OCI-LY1 (cell line): ENCODE results near the gene CFAP210.

ENCODE experiments used
- H2AFZ ChIP-seq: fragments of 200-600 bp; sonication (generic), shearing (Covaris generic); 2 replicates; pipeline ENCODE4 v1.6.0; 2014; ENCODE audit warnings: antibody characterized with exemption, mild to moderate bottlenecking, low read length
- H3F3A ChIP-seq: fragments of 200-600 bp; sonication (generic), shearing (Covaris generic); 2 replicates; pipeline ENCODE4 v1.6.0; 2014; ENCODE audit warnings: mild to moderate bottlenecking, antibody characterized with exemption, low read length, moderate library complexity; ENCODE audit not compliant: insufficient read depth
- H3K27ac ChIP-seq: fragments of 200-600 bp; sonication (generic); 2 replicates; pipeline ENCODE4 v1.5.1; 2014; ENCODE audit warnings: low read length, mixed run types, mild to moderate bottlenecking, low read depth; ENCODE audit not compliant: poor library complexity, severe bottlenecking
- H3K27me3 ChIP-seq: fragments of 200-600 bp; sonication (generic); 2 replicates; pipeline ENCODE4 v1.6.0; 2014; ENCODE audit warnings: antibody characterized with exemption, mild to moderate bottlenecking, low read length, moderate library complexity; ENCODE audit not compliant: insufficient read depth
- H3K36me3 ChIP-seq: fragments of 200-600 bp; sonication (generic); 2 replicates; pipeline ENCODE4 v1.6.1; 2014; ENCODE audit warnings: mild to moderate bottlenecking, antibody characterized with exemption, low read length, moderate library complexity, mixed read lengths; ENCODE audit not compliant: insufficient read depth
- H3K4me1 ChIP-seq: fragments of 200-600 bp; sonication (generic); 2 replicates; pipeline ENCODE4 v1.5.1; 2014; ENCODE audit warnings: mild to moderate bottlenecking, low read length, moderate library complexity; ENCODE audit not compliant: insufficient read depth, severe bottlenecking
- H3K4me2 ChIP-seq: fragments of 200-600 bp; sonication (generic), shearing (Covaris generic); 2 replicates; pipeline ENCODE4 v1.6.1; 2014; ENCODE audit warnings: low read length
- H3K4me3 ChIP-seq: fragments of 200-600 bp; sonication (generic); 2 replicates; pipeline ENCODE4 v1.5.1; 2014; ENCODE audit warnings: low read length, low read depth, mild to moderate bottlenecking, mixed read lengths; ENCODE audit not compliant: poor library complexity, severe bottlenecking
- H3K79me2 ChIP-seq: fragments of 200-600 bp; shearing (Covaris generic); 2 replicates; pipeline ENCODE4 v1.6.1; 2016; ENCODE audit warnings: mixed run types, low read length, mixed read lengths; ENCODE audit not compliant: insufficient read depth
- H3K9ac ChIP-seq: fragments of 200-600 bp; sonication (generic), shearing (Covaris generic); 2 replicates; pipeline ENCODE4 v1.6.1; 2014; ENCODE audit warnings: mild to moderate bottlenecking, low read length, mixed read lengths
- H3K9me2 ChIP-seq: fragments of 200-600 bp; sonication (generic), shearing (Covaris generic); 2 replicates; pipeline ENCODE4 v1.6.1; 2014; ENCODE audit warnings: low read depth, mild to moderate bottlenecking, low read length, mixed read lengths
- H3K9me3 ChIP-seq: fragments of 200-600 bp; shearing (Covaris generic); 2 replicates; pipeline ENCODE4 v1.6.1; 2014; ENCODE audit warnings: low read length, mixed read lengths
- H4K20me1 ChIP-seq: fragments of 200-600 bp; sonication (generic), shearing (Covaris generic); 2 replicates; pipeline ENCODE4 v1.6.0; 2016; ENCODE audit warnings: mild to moderate bottlenecking, low read length; ENCODE audit not compliant: insufficient read depth
- EZH2 ChIP-seq: fragments of 200-600 bp; sonication (generic), shearing (Covaris generic); IDR thresholded peaks from 2 replicates; pipeline ENCODE4 v1.8.0; 2017; ENCODE audit warnings: borderline replicate concordance, mixed run types, mild to moderate bottlenecking, antibody characterized with exemption, low read length, moderate library complexity, mixed read lengths
- TF ChIP-seq, protein P1 (sequence below): fragments of 200-600 bp; sonication (generic), shearing (Covaris generic); IDR thresholded peaks from 2 replicates; pipeline ENCODE4 v1.5.1; 2017; ENCODE audit warnings: mild to moderate bottlenecking, antibody characterized with exemption, low read length, moderate library complexity, mixed read lengths

The CFAP210 gene

DNA sequence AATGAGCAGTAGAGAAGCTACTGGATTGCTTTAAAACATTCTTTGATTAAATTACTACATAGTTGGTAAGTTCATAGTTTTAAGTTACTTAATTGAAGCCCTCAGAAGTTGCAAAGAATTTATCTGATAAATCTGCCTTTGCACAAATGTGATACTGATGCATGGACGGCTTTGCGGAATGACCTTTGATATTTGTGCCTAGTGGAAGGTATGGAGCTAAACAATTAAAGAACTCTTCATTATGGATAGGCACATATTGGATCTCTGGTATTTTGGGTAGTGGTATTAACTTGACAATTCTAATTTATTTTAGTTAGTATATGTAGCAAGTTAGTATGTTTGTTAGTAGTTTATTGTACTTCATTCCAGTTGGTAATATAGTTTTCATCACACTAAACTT lies 54.1 kb downstream of the CFAP210 start:
- peaks cover 47% of the 10 kb centered on the region for H3K36me3 ChIP-seq
- H3K4me2 ChIP-seq, result no peak overlapping the region
- H4K20me1 ChIP-seq, result no peaks in the 10 kb centered on the region; the same call in 1 of the 2 replicates
- no peaks in the 10 kb centered on the region for H3K9me2 ChIP-seq
- TF ChIP-seq, protein P1, sequence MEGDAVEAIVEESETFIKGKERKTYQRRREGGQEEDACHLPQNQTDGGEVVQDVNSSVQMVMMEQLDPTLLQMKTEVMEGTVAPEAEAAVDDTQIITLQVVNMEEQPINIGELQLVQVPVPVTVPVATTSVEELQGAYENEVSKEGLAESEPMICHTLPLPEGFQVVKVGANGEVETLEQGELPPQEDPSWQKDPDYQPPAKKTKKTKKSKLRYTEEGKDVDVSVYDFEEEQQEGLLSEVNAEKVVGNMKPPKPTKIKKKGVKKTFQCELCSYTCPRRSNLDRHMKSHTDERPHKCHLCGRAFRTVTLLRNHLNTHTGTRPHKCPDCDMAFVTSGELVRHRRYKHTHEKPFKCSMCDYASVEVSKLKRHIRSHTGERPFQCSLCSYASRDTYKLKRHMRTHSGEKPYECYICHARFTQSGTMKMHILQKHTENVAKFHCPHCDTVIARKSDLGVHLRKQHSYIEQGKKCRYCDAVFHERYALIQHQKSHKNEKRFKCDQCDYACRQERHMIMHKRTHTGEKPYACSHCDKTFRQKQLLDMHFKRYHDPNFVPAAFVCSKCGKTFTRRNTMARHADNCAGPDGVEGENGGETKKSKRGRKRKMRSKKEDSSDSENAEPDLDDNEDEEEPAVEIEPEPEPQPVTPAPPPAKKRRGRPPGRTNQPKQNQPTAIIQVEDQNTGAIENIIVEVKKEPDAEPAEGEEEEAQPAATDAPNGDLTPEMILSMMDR, result no peak
- TF ChIP-seq EZH2, result no peak
- no peaks in the 10 kb centered on the region; the same call in 1 of the 2 replicates for H3K79me2 ChIP-seq
- no peak overlapping the region for H3K9ac ChIP-seq
- no peaks in the 10 kb centered on the region for H3K9me3 ChIP-seq
- H3K4me1 ChIP-seq, result no peaks in the 10 kb centered on the region
- H3K4me3 ChIP-seq, result no peak overlapping the region
- H2AFZ ChIP-seq, result no peak overlapping the region
- no peak overlapping the region for H3K27ac ChIP-seq
- no peaks in the 10 kb centered on the region for H3K27me3 ChIP-seq
- H3F3A ChIP-seq, result no peaks in the 10 kb centered on the region

DNA sequence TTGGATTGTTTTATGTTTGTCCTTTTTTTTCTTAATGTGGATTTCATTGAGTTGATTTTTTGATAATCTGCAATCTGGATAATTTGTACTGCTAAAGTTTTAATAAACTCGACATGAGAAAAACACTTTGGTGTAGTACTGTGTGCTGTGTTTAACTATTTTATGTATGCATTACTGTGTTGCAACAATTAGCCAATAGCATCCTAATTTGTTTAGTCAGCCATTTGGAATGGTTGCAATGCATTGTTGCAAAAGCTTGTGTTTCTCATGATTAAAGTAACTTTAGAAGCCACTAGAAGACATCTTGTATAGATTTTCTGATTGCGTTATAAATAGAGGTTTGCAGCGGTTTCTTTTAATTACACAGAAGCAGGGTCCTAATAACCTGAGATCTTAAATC lies 56.6 kb downstream of the CFAP210 start:
- no peaks in the 10 kb centered on the region; the same call in 1 of the 2 replicates for H3K79me2 ChIP-seq
- TF ChIP-seq, protein P1, result no peak
- no peak for TF ChIP-seq EZH2
- H3K9me2 ChIP-seq, result no peaks in the 10 kb centered on the region
- H2AFZ ChIP-seq, result no peak overlapping the region
- H3K4me3 ChIP-seq, result no peak overlapping the region
- H3K9ac ChIP-seq, result no peak overlapping the region
- no peaks in the 10 kb centered on the region for H3F3A ChIP-seq
- no peaks in the 10 kb centered on the region for H3K4me1 ChIP-seq
- no peak overlapping the region for H3K4me2 ChIP-seq
- H3K9me3 ChIP-seq, result no peaks in the 10 kb centered on the region
- no peaks in the 10 kb centered on the region; the same call in 1 of the 2 replicates for H4K20me1 ChIP-seq
- no peaks in the 10 kb centered on the region for H3K27me3 ChIP-seq
- H3K36me3 ChIP-seq, result peaks cover 70% of the 10 kb centered on the region
- no peak overlapping the region for H3K27ac ChIP-seq

DNA sequence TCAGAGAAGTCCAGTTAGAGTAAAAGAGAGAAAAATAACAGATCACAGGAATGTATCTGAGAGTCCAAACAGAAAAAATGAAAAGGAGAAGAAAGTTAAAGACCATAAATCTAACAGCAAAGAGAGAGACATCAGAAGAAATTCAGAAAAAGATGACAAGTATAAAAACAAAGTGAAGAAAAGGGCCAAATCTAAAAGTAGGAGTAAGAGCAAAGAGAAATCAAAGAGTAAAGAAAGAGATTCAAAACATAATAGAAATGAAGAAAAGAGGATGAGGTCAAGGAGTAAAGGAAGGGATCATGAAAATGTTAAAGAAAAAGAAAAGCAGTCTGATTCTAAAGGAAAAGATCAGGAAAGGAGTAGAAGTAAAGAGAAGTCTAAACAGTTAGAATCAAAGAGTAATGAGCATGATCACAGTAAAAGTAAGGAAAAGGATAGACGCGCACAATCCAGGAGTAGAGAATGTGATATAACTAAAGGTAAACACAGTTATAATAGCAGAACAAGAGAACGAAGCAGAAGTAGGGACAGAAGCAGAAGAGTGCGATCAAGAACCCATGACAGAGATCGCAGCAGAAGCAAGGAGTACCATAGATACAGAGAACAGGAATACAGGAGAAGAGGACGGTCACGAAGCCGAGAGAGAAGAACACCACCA lies 57.6 kb downstream of the CFAP210 start:
- no peak overlapping the region for H3K4me2 ChIP-seq
- TF ChIP-seq, protein P1, result no peak
- TF ChIP-seq EZH2, result no peak
- H3K4me3 ChIP-seq, result no peak overlapping the region
- peaks cover 78% of the 10 kb centered on the region for H3K36me3 ChIP-seq
- no peak overlapping the region for H2AFZ ChIP-seq
- H3F3A ChIP-seq, result no peaks in the 10 kb centered on the region
- H3K9ac ChIP-seq, result no peak overlapping the region
- no peaks in the 10 kb centered on the region for H3K27me3 ChIP-seq
- no peaks in the 10 kb centered on the region; the same call in 1 of the 2 replicates for H3K79me2 ChIP-seq
- no peaks in the 10 kb centered on the region; the same call in 1 of the 2 replicates for H4K20me1 ChIP-seq
- H3K27ac ChIP-seq, result no peak overlapping the region
- no peaks in the 10 kb centered on the region for H3K4me1 ChIP-seq
- no peaks in the 10 kb centered on the region for H3K9me2 ChIP-seq
- H3K9me3 ChIP-seq, result no peaks in the 10 kb centered on the region
